Measurements from ENCODE around the gene ERRFI1. TPM values are rescaled to one million over a fixed set of nuclear protein-coding genes. Genes with fewer than 3 reads are reported as not detected.

Gene ERRFI1
- total and polyA plus RNA-seq, 5 donors from 2014 or later = 0.37 to 5.8 (median 0.98) TPM; not detected in 1

- Histone ChIP-seq H3K4me3 (ENCODE audit: low read depth, low read length) (no peak overlapping the region), H3K4me1 (ENCODE audit: control insufficient read depth, insufficient read depth, low read length, poor library complexity, severe bottlenecking) (peaks cover 19% of the 10 kb centered on the region), H3K9me3 (ENCODE audit: control insufficient read depth in 2 of 2, low read length in 2 of 2) (no peaks in the 10 kb centered on the region), H3K36me3 (ENCODE audit: control insufficient read depth, insufficient read depth, low read length) (no peaks in the 10 kb centered on the region), H3K27ac (ENCODE audit: insufficient read depth, low read length, poor library complexity, severe bottlenecking) (no peak overlapping the region), H3K27me3 (ENCODE audit: control insufficient read depth, insufficient read depth, low read length) (peaks cover 23% of the 10 kb centered on the region)
- Mint-ChIP-seq H3K9me3 (peaks cover 0 to 2% (median 0%) of the 10 kb centered on the region in 7 donors), H3K36me3 (no peaks in the 10 kb centered on the region), H3K27me3 (peaks cover 64% of the 10 kb centered on the region), H3K27ac (no peak overlapping the region), H3K4me3 (peak overlapping the region in 1 of 4 donors; percentile 16), H3K4me1 (peaks cover 5 to 13% (median 9%) of the 10 kb centered on the region in 4 donors)
- ATAC-seq (ENCODE audit: low read depth in 2 of 2) (no peak), DNase-seq (no peak)
These were observed 3.5 kb downstream of the ERRFI1 start for GRCh38 chr1:8022395-8023286.

- no peaks in the 10 kb centered on the region for H3K36me3 ChIP-seq (ENCODE audit: control insufficient read depth, insufficient read depth, low read length)
- peaks cover 25% of the 10 kb centered on the region for H3K27me3 ChIP-seq (ENCODE audit: control insufficient read depth, insufficient read depth, low read length)
- H3K36me3 Mint-ChIP-seq = no peaks in the 10 kb centered on the region
- peaks cover 19% of the 10 kb centered on the region for H3K4me1 ChIP-seq (ENCODE audit: control insufficient read depth, insufficient read depth, low read length, poor library complexity, severe bottlenecking)
- no peak overlapping the region for H3K27ac Mint-ChIP-seq
- no peak overlapping the region for H3K27ac ChIP-seq (ENCODE audit: insufficient read depth, low read length, poor library complexity, severe bottlenecking)
- no peak overlapping the region for H3K4me3 Mint-ChIP-seq
- peaks cover 5 to 9% (median 8%) of the 10 kb centered on the region in 4 donors for H3K4me1 Mint-ChIP-seq
- DNase-seq (no peak), ATAC-seq (ENCODE audit: low read depth in 2 of 2) (no peak)
- peaks cover 0 to 2% (median 0%) of the 10 kb centered on the region in 7 donors for H3K9me3 Mint-ChIP-seq
- no peaks in the 10 kb centered on the region for H3K9me3 ChIP-seq (ENCODE audit: control insufficient read depth in 2 of 2, low read length in 2 of 2)
- H3K4me3 ChIP-seq (ENCODE audit: low read depth, low read length) = no peak overlapping the region
- H3K27me3 Mint-ChIP-seq = peaks cover 61% of the 10 kb centered on the region
These were observed 4.3 kb downstream of the ERRFI1 start for GRCh38 chr1:8021676-8022266.

- Mint-ChIP-seq H3K27me3 (peaks cover 64% of the 10 kb centered on the region), H3K9me3 (peaks cover 0 to 2% (median 0%) of the 10 kb centered on the region in 7 donors), H3K36me3 (no peaks in the 10 kb centered on the region), H3K27ac (no peak overlapping the region), H3K4me3 (no peak overlapping the region), H3K4me1 (peaks cover 2 to 7% (median 2%) of the 10 kb centered on the region in 4 donors)
- ATAC-seq (ENCODE audit: low read depth in 2 of 2) = no peak
- H3K9me3 ChIP-seq (ENCODE audit: control insufficient read depth in 2 of 2, low read length in 2 of 2) = no peaks in the 10 kb centered on the region
- DNase-seq = no peak
- no peak overlapping the region for H3K4me3 ChIP-seq (ENCODE audit: low read depth, low read length)
- peaks cover 2% of the 10 kb centered on the region for H3K4me1 ChIP-seq (ENCODE audit: control insufficient read depth, insufficient read depth, low read length, poor library complexity, severe bottlenecking)
- H3K27ac ChIP-seq (ENCODE audit: insufficient read depth, low read length, poor library complexity, severe bottlenecking) = no peak overlapping the region
- H3K27me3 ChIP-seq (ENCODE audit: control insufficient read depth, insufficient read depth, low read length) = peaks cover 25% of the 10 kb centered on the region
- no peaks in the 10 kb centered on the region for H3K36me3 ChIP-seq (ENCODE audit: control insufficient read depth, insufficient read depth, low read length)
These were observed 6.1 kb downstream of the ERRFI1 start for GRCh38 chr1:8020032-8020431.

GRCh38 chr1:8019229-8019620 is 6.9 kb downstream of the ERRFI1 start:
- no peak overlapping the region for H3K27ac Mint-ChIP-seq
- DNase-seq (no peak), ATAC-seq (ENCODE audit: low read depth in 2 of 2) (no peak)
- Histone ChIP-seq H3K4me3 (ENCODE audit: low read depth, low read length) (no peak overlapping the region), H3K4me1 (ENCODE audit: control insufficient read depth, insufficient read depth, low read length, poor library complexity, severe bottlenecking) (no peaks in the 10 kb centered on the region), H3K36me3 (ENCODE audit: control insufficient read depth, insufficient read depth, low read length) (no peaks in the 10 kb centered on the region), H3K27ac (ENCODE audit: insufficient read depth, low read length, poor library complexity, severe bottlenecking) (no peak overlapping the region), H3K9me3 (ENCODE audit: control insufficient read depth in 2 of 2, low read length in 2 of 2) (no peaks in the 10 kb centered on the region), H3K27me3 (ENCODE audit: control insufficient read depth, insufficient read depth, low read length) (peaks cover 17% of the 10 kb centered on the region)
- H3K9me3 Mint-ChIP-seq = peaks cover 0 to 2% (median 0%) of the 10 kb centered on the region in 7 donors
- peaks cover 59% of the 10 kb centered on the region for H3K27me3 Mint-ChIP-seq
- H3K36me3 Mint-ChIP-seq = peaks cover 3% of the 10 kb centered on the region
- no peak overlapping the region for H3K4me3 Mint-ChIP-seq
- H3K4me1 Mint-ChIP-seq = peaks cover 0 to 6% (median 1%) of the 10 kb centered on the region in 4 donors

- DNase-seq (no peak), ATAC-seq (ENCODE audit: low read depth in 2 of 2) (no peak)
- peaks cover 0 to 6% (median 1%) of the 10 kb centered on the region in 4 donors for H3K4me1 Mint-ChIP-seq
- Histone ChIP-seq H3K36me3 (ENCODE audit: control insufficient read depth, insufficient read depth, low read length) (no peaks in the 10 kb centered on the region), H3K4me3 (ENCODE audit: low read depth, low read length) (no peak overlapping the region), H3K27ac (ENCODE audit: insufficient read depth, low read length, poor library complexity, severe bottlenecking) (no peak overlapping the region), H3K27me3 (ENCODE audit: control insufficient read depth, insufficient read depth, low read length) (peaks cover 12% of the 10 kb centered on the region), H3K4me1 (ENCODE audit: control insufficient read depth, insufficient read depth, low read length, poor library complexity, severe bottlenecking) (no peaks in the 10 kb centered on the region), H3K9me3 (ENCODE audit: control insufficient read depth in 2 of 2, low read length in 2 of 2) (no peaks in the 10 kb centered on the region)
- H3K9me3 Mint-ChIP-seq = peaks cover 0 to 2% (median 0%) of the 10 kb centered on the region in 7 donors
- peaks cover 7% of the 10 kb centered on the region for H3K36me3 Mint-ChIP-seq
- peaks cover 54% of the 10 kb centered on the region for H3K27me3 Mint-ChIP-seq
- H3K27ac Mint-ChIP-seq = no peak overlapping the region
- H3K4me3 Mint-ChIP-seq = no peak overlapping the region
These were observed 7.4 kb downstream of the ERRFI1 start for GRCh38 chr1:8018492-8019228.

- Mint-ChIP-seq H3K27ac (no peak overlapping the region), H3K9me3 (peaks cover 0 to 2% (median 0%) of the 10 kb centered on the region in 7 donors), H3K27me3 (peaks cover 44% of the 10 kb centered on the region), H3K4me1 (peaks cover 0 to 6% (median 1%) of the 10 kb centered on the region in 4 donors), H3K36me3 (peaks cover 8% of the 10 kb centered on the region), H3K4me3 (no peak overlapping the region)
- no peaks in the 10 kb centered on the region for H3K9me3 ChIP-seq (ENCODE audit: control insufficient read depth in 2 of 2, low read length in 2 of 2)
- DNase-seq (no peak), ATAC-seq (ENCODE audit: low read depth in 2 of 2) (no peak)
- no peak overlapping the region for H3K27ac ChIP-seq (ENCODE audit: insufficient read depth, low read length, poor library complexity, severe bottlenecking)
- H3K27me3 ChIP-seq (ENCODE audit: control insufficient read depth, insufficient read depth, low read length) = peaks cover 8% of the 10 kb centered on the region
- no peaks in the 10 kb centered on the region for H3K4me1 ChIP-seq (ENCODE audit: control insufficient read depth, insufficient read depth, low read length, poor library complexity, severe bottlenecking)
- no peak overlapping the region for H3K4me3 ChIP-seq (ENCODE audit: low read depth, low read length)
- H3K36me3 ChIP-seq (ENCODE audit: control insufficient read depth, insufficient read depth, low read length) = no peaks in the 10 kb centered on the region
These were observed 8.5 kb downstream of the ERRFI1 start for GRCh38 chr1:8017495-8018197.

- Mint-ChIP-seq H3K27me3 (peaks cover 36% of the 10 kb centered on the region), H3K9me3 (no peaks in the 10 kb centered on the region), H3K36me3 (peaks cover 8% of the 10 kb centered on the region), H3K27ac (no peak overlapping the region), H3K4me1 (peaks cover 0 to 6% (median 1%) of the 10 kb centered on the region in 4 donors), H3K4me3 (no peak overlapping the region)
- no peaks in the 10 kb centered on the region for H3K36me3 ChIP-seq (ENCODE audit: control insufficient read depth, insufficient read depth, low read length)
- H3K9me3 ChIP-seq (ENCODE audit: control insufficient read depth in 2 of 2, low read length in 2 of 2) = no peaks in the 10 kb centered on the region
- H3K4me1 ChIP-seq (ENCODE audit: control insufficient read depth, insufficient read depth, low read length, poor library complexity, severe bottlenecking) = no peaks in the 10 kb centered on the region
- peaks cover 8% of the 10 kb centered on the region for H3K27me3 ChIP-seq (ENCODE audit: control insufficient read depth, insufficient read depth, low read length)
- no peak for ATAC-seq (ENCODE audit: low read depth in 2 of 2)
- H3K27ac ChIP-seq (ENCODE audit: insufficient read depth, low read length, poor library complexity, severe bottlenecking) = no peak overlapping the region
- no peak for DNase-seq
- no peak overlapping the region for H3K4me3 ChIP-seq (ENCODE audit: low read depth, low read length)
These were observed 9.2 kb downstream of the ERRFI1 start for GRCh38 chr1:8016895-8017241.
